Activated gamma-delta T cell treated with anti-CD3 and anti-CD28 coated beads, Interleukin-2, amount 50 U/mL, for 16 hours (primary cell): ENCODE results near the gene EDEM2.
"Not testable (repeated sequence)": the region's sequence is repeated elsewhere in the genome, so short reads cannot be mapped to it uniquely, and the experiment has no call there.

ENCODE experiments used
- DNase-seq: peaks from one replicate; pipeline ENCODE4 v3.0.0-alpha.2; 2020; ENCODE audit warnings: low read depth

EDEM2 gene

DNA sequence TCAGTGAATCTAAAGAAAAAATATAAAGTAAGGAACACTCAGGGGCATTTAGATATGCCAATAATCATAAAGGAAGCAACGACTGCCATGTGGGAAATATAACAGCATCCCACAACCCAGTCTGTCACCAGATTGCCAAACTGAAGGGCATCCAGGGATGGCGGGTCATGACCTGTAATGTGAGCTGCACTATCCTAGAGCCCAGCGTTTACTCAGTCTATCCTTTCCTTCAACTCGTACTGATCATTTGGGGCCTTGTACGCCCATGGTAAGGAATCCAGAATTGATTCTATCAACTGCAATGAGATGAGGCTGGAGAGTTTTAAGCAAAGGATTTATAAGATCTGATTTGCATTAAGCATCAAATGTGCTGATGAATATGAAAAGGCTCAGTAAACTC is 59.8 kb downstream of the EDEM2 start:
- DNase-seq, result no peak

DNA sequence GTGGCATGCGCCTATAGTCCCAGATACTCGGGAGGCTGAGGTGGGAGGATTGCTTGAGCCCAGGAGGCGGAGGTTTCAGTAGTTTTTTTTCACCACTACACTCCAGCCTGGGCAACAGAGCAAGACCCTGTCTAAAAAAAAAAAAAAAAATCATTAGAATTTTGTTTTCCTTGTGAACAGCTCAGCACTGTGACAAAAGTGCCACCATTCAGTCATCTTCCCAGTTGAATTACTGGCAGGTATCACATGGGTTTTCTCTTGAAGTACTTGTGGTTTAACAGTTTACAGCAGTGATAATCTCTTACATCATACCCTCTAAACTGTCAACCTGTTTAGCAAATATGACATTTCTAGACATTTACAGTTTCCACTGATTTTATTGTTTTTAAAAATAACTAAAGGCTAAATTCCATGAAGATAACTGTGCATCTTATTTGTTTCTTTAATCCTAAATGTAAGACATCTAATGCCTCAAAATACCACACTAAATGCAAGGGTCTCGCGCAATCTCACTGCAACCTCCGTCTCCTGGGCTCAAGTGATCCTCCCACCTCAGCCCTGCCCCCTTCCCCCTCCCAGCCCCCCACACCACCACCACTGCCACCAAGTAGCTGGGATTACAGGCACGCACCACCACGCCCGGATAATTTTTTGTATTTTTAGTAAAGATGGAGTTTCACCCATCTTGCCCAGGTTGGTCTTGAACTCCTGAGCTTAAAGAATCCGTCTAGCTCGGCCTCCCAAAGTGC is 61.5 kb downstream of the EDEM2 start:
- no peak for DNase-seq

DNA sequence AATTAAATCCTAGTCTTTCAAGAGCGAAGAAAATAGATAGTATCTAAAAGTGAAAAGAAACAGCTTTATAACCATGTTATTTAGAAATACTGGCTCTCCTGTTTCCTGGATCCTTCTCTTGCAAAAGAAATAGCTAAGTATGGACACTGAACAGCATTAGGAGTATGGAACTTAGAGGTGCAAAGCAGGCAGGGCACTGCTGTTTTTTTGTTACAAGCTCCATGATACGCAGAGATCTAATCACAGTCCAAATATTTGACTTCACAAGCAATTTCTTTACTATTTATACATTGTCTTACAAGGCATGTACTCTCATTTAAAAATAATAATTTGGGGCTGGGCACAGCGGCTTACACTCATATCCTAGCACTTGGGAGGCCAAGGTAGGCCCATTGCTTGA is 62.1 kb downstream of the EDEM2 start:
- no peak for DNase-seq

DNA sequence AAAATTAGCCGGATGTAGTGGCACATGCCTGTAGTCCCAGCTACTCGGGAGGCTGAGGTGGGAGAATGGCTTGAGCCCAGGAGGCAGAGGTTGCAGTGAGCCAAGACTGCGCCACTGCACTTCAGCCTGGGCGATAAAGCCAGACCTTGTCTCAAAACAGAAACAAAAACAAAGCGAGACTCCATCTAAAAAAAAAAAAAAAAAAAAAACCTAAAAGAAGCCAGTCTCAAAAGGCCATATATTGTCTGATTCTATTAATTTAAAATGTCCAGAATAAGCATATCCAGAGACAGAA is 66.8 kb downstream of the EDEM2 start:
- not testable (repeated sequence) for DNase-seq

DNA sequence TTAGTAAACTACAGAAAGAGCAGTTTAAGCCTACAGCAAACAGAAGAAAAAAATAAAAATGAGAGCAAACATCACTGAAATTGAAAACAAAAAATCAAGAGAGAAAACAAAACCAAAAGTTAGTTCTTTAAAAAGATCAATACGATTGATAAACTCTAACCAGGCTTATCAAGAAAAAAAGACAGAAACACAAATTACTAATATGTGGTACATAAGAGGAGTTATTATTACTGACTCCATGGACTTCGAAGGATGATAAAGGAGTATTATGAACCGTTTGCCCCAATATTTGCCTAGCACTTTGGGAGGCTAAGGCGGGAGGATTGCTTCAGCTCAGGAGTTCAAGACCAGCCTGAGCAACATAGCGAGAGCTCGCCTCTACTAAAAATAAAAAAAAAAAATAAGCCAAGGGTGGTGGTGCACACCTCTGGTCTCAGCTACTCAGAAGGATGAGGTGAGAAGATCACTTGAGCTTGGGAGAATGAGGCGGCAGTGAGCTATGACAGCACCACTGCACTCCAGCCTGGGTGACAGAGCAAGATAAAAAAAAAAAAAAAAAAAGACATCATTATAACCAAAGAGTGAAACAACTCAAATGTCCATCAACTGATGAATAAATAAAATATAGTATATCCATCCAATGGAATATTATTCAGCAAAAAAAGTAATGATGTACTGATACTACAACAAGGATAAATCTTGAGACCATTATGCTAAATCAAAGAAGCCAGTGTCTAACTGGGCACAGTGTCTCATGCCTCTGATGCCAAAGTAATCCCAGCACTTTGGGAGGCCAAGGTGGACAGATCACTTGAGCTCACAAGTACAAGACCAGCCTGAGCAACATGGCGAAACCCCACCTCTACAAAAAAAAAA is 67.4 kb downstream of the EDEM2 start:
- no peak for DNase-seq

DNA sequence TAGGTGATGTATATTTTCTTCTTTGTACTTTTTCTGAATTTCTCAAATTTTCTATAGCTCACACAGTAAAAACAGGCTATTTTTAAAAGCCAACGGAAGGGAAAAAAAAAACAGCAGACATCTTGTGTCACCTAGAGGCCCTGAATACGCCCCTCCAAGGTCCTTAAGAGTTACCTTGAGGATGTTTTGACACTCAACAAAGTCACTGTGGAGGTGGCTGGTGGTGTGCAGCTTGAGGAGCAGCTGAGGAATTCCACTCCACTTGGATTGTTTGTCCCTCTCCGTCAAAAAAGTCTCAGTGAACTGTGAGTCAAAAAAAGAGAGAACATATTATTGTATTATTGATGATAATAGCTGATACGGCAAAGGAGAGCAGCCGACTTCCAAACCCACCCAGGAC is 69.3 kb downstream of the EDEM2 start:
- no peak for DNase-seq

DNA sequence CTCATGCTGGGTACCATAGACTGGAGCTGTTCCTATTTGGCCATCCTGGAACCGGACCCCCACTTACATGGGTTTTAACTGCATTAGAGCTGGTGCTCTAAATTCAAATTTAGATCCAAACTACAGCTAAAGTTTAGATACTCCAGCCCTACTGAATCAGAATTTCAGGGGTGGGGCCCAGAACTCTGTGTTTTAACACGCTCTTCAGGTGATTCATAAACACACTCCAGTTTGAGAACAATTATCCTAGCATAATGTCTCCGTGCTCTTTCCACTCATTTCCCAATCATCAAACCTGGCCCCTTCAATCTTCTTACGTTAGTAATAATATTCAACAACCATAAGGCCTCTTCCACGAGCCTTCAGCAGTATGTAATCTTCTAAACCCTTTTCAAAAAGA is 69.8 kb downstream of the EDEM2 start:
- DNase-seq, result no peak

DNA sequence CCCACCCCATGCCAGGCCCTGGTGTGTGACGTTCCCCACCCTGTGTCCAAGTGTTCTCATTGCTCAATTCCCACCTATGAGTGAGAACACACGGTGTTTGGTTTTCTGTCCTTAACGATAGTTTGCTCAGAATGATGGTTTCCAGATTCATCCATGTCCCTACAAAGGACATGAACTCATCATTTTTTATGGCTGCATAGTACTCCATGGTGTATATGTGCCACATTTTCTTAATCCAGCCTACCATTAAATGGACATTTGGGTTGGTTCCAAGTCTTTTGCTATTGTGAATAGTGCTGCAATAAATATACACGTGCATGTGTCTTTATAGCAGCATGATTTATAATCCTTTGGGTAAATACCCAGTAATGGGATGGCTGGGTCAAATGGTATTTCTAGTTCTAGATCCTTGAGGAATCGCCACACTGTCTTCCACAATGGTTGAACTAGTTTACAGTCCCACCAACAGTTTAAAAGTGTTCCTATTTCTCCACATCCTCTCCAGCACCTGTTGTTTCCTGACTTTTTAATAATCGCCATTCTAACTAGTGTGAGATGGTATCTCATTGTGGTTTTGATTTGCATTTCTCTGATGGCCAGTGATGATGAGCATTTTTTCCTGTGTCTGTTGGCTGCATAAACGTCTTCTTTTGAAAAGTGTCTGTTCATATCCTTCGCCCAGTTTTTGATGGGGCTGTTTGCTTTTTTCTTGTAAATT is 75.5 kb downstream of the EDEM2 start:
- not testable (repeated sequence) for DNase-seq

DNA sequence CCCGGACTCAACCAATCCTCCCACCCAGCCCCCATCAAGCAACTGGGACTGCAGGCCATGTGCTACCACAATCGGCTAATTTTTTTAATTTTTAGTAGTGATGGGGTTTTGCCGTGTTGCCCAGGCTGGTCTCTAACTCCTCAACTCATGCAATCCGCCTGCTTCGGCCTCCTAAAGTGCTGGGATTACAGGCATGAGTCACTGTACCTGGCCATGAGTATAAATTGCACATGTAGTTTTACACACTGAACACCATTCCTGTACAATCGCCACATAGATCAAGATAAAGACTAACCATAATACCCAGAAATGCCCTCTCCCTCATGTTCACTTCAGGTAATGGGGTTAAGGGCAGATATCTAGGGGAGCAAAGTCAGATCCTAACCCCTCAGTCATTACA is 80.9 kb downstream of the EDEM2 start:
- DNase-seq, result no peak
